Measurements from ENCODE around the gene PSTPIP1.
A peak's percentile ranks its signal among the peaks of the same experiment; 100 is the strongest.

PSTPIP1 gene

GRCh38 chr15:77032052-77032646, 37.2 kb downstream of the PSTPIP1 start:
- DNase-seq, result peak; percentile 1

- DNase-seq, result peak; percentile 0
These were observed 37.9 kb downstream of the PSTPIP1 start for GRCh38 chr15:77032647-77033416.

- DNase-seq, result no peak
These were observed 38.4 kb downstream of the PSTPIP1 start for GRCh38 chr15:77033417-77033728.

DNA sequence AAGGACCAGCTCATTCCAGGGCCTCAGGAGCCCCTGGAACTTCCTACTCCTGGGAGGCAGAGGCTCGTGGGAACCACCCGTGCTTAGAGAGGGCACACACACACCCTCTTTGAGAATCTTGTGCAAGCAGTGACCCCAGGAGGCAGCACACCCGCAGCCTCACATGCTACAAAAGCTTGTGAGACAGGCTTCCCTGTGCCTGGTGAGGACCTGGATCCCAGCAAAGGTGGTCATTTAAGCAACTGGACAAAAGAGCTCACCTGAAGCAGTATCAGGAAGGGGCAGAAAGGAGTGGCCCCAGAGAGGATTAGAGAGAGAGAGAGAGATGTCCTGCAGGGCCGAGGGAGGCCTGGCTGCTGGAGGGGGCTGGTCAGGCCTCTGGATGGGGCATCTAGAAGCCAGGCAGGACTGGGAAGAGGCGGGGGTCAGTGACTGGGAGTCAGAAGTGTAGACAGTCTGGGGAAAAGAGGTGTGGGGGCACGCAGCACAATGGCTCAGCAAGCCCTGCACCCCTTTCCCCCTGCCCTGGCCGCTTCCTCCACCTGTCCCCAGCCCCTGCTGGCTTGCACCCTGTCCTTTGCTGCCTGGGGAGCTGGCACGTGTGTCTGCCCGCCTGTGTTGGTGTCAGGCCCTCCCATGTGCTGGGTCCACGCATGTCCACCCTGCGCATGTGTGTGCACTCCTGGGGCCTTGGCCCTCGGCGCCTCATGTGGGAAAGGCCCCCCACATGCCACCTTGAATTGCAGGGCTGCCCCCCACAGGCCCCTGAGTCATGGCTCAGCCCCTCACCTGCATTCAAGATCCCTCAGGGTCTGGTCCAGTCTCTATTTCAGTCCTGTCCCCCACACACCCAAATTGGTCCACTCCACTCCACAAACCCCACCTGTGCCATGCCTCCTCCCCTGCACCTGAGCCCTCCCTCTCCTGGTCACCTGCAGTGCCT, 39.1 kb downstream of the PSTPIP1 start:
- DNase-seq, result no peak

DNA sequence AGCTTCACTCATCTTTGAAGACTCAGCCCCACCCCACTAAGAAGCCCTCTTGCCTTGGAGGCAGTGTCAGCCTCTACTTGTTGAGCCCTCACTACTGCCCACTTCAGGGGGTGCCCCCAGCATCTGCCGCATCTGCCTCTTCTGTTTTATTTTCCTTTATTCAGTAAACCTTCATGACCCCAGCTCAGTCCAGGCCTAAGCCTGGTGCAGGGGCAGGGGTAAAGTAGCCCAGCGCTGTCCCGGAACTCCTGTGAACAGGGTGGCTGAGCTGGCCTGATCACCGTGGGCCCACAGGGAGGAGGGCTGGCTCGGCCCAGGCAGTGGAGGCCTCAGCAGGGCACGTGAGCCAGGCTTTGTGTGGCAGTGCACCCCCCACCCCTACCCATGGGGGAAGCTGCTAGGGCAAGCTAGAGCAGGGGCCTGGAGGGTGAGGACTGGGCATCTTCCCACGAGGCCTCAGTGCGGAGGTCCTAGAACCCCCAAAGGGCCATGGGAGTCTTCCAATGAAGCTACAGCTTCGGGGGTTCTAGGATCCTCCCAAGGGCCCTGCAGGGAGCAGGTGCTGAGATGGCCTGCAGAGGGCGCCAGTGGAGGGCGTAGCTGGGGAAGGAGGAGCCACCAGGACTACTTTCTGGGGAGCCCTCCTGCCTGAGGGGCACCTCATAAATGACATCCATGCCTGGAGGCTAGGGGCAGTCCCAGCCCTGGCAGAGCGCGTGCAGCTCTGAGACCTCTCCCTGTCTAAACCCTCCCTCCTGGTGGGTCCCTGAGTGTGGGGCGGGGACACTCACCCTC, 40.0 kb downstream of the PSTPIP1 start:
- DNase-seq, result peak; percentile 59

DNA sequence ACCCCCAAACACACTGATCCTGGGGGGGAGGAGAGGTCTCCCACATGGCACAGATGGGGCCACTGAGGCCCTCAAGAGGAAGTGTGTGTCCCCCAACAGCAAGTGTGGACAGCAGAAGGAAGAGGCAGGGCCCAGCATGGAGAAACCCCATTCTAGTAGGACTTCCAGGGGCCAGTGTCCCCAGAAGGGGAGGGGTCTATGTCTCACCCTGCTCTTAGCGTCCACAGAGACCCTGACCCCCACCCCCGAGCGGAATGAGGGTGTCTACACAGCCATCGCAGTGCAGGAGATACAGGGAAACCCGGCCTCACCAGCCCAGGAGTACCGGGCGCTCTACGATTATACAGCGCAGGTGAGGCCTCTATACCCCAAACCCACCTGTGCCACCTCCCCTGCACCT, 40.7 kb downstream of the PSTPIP1 start:
- DNase-seq, result no peak

- no peak for DNase-seq
These were observed 41.1 kb downstream of the PSTPIP1 start for GRCh38 chr15:77035999-77036471.

GRCh38 chr15:77036537-77037387, 41.8 kb downstream of the PSTPIP1 start:
- DNase-seq, result peak; percentile 1

DNA sequence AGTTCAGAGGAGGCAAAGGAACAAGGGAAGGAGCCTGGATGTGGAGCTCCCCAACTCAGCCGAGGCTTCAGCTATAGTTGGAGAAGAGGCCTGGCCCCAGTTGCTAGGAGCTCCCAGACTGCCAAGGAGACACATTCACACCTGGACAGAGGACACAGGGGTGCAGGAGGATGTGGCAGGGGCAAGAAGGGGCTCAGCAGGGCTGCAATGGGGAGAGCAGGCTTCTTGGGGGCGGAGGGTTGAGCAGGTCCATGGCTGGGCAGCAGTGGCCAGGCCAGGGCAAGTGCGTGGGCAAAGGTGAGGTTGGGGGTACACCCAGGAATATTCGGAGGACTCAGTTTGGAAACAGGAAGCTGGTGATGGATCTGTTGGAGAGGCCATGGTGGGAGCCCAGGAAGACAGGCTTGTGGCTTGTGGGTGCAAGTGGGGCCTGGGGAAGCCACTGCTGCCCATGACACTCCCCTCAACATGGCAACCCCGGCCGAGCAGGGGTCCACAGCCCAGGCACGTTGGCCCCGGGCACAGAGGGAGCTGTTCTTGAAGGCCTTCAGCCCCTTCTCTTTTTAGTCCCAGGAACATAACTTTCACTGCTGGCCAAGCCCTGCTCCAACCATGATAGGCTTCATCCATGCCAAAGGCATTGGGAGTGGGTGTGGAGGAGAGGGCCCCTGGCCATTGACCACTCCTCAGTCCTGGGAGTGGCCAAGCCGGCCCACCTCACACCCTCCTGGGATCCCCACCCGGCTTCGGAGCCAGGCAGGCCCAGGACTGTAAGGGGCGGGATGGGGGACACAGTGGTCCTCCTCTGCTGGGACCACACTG, 42.7 kb downstream of the PSTPIP1 start:
- DNase-seq, result peak; percentile 2

GRCh38 chr15:77038312-77039216, 43.6 kb downstream of the PSTPIP1 start:
- DNase-seq, result no peak

DNA sequence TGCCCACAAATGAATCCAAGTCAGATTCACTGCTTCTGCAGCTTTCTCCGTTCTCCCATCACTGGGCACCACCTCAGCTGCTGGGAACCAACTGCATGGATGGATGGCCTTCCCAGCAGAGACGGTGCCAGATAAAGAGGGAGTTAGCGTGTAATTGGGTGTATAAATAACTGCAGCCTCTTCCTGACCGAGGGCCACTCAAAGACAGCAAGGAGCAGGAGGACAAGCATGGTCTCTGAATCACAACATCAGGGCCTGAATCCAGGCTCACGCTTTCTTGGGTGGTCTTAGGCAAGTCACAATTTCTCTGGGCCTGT, 44.2 kb downstream of the PSTPIP1 start:
- no peak for DNase-seq

GRCh38 chr15:77039848-77040247, 44.9 kb downstream of the PSTPIP1 start:
- DNase-seq, result no peak

DNA sequence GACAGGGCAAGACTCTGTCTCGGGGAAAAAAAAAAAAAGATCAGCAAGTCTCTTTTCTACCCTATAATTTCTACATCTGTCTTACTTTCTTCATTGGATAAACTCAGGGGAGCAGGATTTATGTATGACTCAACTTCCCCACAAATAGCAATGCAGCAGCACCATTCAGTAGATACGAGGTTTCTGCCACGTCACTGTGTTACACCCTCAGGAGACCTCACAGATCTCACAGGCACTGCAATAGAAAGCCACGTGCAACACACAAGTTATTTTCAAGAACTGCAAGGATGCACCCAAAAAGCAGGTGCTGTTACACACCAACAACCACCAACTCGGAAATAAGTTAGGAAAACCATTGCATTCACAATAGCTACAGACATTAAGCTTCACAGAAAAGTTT, 45.7 kb downstream of the PSTPIP1 start:
- DNase-seq, result no peak

- no peak for DNase-seq
These were observed 47.5 kb downstream of the PSTPIP1 start for GRCh38 chr15:77042245-77042919.

DNA sequence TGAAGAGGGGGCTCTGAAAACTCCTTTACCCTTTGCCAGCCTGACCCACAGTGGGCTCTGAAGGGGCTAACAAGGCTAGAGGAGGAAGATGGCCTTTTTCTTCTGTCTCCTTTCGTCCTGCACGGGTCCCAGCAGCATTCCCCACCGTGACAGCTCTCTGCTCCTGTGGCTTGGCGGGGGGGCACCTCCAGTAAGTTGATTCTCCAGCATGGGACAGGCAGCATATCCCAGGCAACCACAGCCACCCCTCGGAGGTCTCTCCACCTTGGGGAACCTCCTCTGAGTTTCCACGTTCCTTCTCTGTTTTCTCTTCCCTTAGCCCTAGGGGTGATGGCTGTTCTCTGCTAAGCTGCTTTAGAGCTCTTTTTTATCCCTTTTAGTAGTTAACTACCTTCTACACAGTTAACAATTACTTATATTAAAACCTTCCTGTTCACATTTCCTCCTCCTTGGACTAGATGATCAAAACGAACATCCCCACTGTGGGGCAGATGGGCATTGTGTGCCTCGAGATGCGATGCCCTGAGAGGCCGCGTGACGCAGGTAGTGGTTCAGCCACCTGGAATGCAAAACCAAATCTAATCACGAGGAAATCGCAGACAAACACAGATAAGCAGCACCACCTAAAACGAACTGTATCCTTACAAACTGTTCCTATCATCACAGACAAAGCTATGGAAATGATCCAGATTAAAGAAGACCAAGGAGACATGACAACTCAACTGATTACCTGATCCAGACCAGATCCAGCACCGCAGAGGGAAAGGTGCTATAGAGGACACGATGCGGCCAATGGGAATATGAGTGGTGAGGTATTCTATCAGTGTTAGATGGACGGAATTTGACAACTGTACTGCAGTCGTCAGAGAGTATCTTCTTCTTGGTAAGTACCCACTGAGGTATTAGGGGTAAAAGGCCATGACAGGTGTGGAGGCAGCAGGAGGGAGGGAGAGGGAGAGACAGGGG, 48.3 kb downstream of the PSTPIP1 start:
- DNase-seq, result no peak

- no peak for DNase-seq
These were observed 49.5 kb downstream of the PSTPIP1 start for GRCh38 chr15:77044228-77045042.

- no peak for DNase-seq
These were observed 51.1 kb downstream of the PSTPIP1 start for GRCh38 chr15:77045985-77046384.
